DMS153 (cell line): ENCODE measurements around the gene PLD5.
"Not testable (repeated sequence)": the region's sequence is repeated elsewhere in the genome, so short reads cannot be mapped to it uniquely, and the experiment has no call there.

Experiments
- DNase-seq: peaks from one replicate; lab custom pipeline; 2025; lab: John Stamatoyannopoulos, UW

The PLD5 gene

GRCh38 chr1:242058181-242058580 is 466.3 kb downstream of the PLD5 start:
- DNase-seq, result not testable (repeated sequence)

DNA sequence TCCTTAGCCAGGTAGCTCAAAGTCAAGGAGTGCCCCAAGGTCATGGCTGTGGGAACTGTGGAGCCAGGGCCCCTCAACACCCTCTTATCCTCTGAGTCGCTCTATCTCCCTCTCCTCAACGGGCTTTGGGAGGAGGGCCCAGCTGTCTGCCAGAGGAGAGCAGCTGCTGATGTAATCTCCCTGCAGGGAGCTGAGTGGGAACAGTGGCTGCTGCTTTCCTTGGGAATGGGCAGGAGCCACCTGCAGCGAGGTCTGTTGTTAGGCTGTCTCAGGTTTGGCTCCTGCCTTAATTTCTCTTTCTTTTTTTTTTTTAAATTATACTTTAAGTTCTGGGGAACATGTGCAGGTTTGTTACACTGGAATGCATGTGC is 466.8 kb downstream of the PLD5 start:
- DNase-seq, result no peak

DNA sequence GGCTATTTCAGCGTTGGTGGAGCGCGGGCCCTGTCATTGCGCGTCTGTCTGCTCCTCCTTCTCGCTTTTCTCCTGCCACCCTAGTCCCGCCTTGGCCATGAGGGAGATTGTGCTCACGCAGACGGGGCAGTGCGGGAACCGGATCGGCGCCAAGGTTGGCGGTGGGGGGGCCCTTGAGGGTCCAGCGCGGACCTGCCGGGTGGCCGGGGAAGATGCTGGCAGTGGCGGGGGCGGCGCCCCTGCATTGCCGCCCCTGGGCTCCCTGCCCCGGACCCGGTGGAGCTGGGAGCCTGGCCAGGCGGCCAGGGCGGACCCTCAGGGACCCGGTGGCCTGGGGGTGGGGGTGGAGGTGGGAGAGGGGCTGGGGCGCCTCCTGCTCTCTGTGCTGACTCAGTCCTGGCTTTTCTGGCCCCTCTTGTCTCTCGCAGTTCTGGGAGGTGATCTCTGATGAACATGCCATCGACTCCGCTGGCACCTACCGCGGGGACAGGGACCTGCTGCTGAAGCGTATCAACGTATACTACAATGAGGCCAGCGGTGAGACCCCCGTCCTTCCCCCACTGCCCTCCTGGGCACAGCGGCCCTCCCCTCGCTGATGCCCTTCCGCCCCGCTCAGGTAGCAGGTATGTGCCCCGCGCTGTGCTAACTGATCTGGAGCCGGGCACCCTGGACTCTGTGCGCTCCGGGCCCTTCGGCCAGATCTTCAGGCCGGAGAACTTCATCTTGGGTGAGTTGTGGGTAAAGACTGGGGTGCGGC is 467.3 kb downstream of the PLD5 start:
- DNase-seq, result no peak

DNA sequence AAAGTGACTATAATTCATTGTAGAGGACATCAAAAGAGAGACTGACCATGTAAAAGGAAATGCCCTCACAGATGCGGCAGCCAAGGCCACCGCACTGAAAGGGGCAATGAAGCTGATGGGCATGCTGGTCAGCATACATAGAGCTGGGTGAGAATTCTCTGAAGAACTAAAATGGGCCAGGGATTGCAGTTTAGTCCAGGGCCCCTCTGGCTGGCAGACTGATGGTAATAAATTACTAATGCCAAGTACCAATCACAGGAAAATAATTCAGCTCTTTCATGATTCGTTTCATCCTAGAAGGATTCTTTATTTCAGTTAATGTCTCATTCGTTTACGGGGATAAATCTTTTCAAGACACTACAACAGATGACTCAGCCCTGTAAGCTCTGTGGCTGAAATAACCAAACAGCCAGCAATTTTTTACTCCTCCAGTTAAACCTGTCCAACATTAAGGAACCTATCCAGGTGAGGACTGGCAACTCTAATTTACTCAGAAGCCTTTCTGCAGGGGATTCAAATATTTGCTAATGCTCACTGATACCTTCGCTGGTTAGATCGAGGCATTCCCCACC is 468.7 kb downstream of the PLD5 start:
- no peak for DNase-seq

DNA sequence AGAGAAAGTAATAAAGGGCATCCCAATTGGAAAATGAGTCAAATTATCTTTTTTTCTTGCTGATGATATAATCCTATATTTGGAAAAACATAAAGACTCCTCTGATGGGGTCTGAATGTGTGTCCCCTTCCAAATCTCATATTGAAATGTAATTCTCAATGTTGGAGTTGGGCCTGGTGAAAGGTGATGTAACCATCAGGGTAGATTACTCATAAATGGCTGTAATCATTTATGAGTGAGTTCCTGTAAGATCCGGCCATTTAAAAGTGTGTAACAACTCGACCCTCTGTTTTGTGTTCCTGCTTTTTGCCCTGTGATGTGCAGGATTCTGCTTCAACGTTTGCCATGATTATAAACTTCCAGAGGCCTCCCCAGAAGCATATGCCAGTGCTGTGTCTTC is 481.3 kb downstream of the PLD5 start:
- DNase-seq, result no peak

GRCh38 chr1:242034392-242034791 is 490.1 kb downstream of the PLD5 start:
- DNase-seq, result no peak

- no peak for DNase-seq
These were observed 491.1 kb downstream of the PLD5 start for GRCh38 chr1:242033447-242033846.
